Measurements from ENCODE around the gene SHANK2. TPM values are rescaled to one million over a fixed set of nuclear protein-coding genes. Genes with fewer than 3 reads are reported as not detected.

The SHANK2 gene
- total RNA-seq, 1 donor from 2014 or later: 8.1 TPM

DNA sequence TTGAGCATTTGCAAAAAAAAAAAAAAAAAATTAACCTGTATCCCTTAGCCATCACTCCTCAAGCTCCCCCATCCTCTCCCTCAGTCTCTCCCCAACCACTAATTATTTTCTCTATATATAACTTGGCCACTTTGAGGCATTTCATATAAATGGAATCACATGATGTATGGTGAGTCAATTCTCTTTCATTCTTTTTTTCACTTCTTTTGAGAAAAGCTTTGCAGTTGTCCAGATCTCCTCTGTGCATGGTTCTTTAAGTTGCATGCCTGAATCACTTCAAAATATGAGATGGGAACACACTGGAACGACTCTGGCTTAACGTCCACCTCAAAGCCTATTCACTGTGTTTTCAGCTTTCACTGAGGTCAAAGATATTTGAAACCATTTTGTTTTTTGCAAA is 40.7 kb downstream of the SHANK2 start:
- Histone ChIP-seq H3K79me2 (ENCODE audit: low read depth) (no peaks in the 10 kb centered on the region), H3K4me2 (no peak overlapping the region), H3K27ac (no peak overlapping the region), H3K4me3 (no peak overlapping the region), H2AFZ (replicated peaks) (no peak overlapping the region), H3K9me3 (ENCODE audit: low read depth) (no peaks in the 10 kb centered on the region), H3K27me3 (no peaks in the 10 kb centered on the region), H3K36me3 (no peaks in the 10 kb centered on the region), H3K4me1 (peaks cover 6% of the 10 kb centered on the region), H4K20me1 (ENCODE audit: low read depth) (no peaks in the 10 kb centered on the region), H3K9ac (no peak overlapping the region), H3F3A (ENCODE audit: low read depth) (no peaks in the 10 kb centered on the region)
- DNase-seq (ENCODE audit: low spot score): no peak
- H3K27me3 Mint-ChIP-seq (ENCODE audit: insufficient read depth, low read depth): no peaks in the 10 kb centered on the region
- no peak overlapping the region for H3K4me3 Mint-ChIP-seq
- no peaks in the 10 kb centered on the region for H3K36me3 Mint-ChIP-seq
- peaks cover 10% of the 10 kb centered on the region for H3K9me3 Mint-ChIP-seq
- TF ChIP-seq EZH2phosphoT487 (IDR thresholded peaks at IDR 0.05): no peak
- TF ChIP-seq, protein P1, sequence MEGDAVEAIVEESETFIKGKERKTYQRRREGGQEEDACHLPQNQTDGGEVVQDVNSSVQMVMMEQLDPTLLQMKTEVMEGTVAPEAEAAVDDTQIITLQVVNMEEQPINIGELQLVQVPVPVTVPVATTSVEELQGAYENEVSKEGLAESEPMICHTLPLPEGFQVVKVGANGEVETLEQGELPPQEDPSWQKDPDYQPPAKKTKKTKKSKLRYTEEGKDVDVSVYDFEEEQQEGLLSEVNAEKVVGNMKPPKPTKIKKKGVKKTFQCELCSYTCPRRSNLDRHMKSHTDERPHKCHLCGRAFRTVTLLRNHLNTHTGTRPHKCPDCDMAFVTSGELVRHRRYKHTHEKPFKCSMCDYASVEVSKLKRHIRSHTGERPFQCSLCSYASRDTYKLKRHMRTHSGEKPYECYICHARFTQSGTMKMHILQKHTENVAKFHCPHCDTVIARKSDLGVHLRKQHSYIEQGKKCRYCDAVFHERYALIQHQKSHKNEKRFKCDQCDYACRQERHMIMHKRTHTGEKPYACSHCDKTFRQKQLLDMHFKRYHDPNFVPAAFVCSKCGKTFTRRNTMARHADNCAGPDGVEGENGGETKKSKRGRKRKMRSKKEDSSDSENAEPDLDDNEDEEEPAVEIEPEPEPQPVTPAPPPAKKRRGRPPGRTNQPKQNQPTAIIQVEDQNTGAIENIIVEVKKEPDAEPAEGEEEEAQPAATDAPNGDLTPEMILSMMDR (IDR thresholded peaks at IDR 0.05): no peak
- no peak for TF ChIP-seq EZH2 (IDR thresholded peaks at IDR 0.05)
- H3K4me1 Mint-ChIP-seq: no peaks in the 10 kb centered on the region
- no peak overlapping the region for H3K27ac Mint-ChIP-seq

- Mint-ChIP-seq H3K9me3 (peaks cover 6% of the 10 kb centered on the region), H3K36me3 (no peaks in the 10 kb centered on the region), H3K27me3 (ENCODE audit: insufficient read depth, low read depth) (no peaks in the 10 kb centered on the region), H3K27ac (peak overlapping the region; percentile 78), H3K4me3 (no peak overlapping the region), H3K4me1 (peaks cover 7% of the 10 kb centered on the region)
- no peak overlapping the region for H3K4me2 ChIP-seq
- no peaks in the 10 kb centered on the region for H3K79me2 ChIP-seq (ENCODE audit: low read depth)
- H3K9me3 ChIP-seq (ENCODE audit: low read depth): no peaks in the 10 kb centered on the region
- no peak for DNase-seq (ENCODE audit: low spot score)
- H3K36me3 ChIP-seq: no peaks in the 10 kb centered on the region
- no peaks in the 10 kb centered on the region for H3F3A ChIP-seq (ENCODE audit: low read depth)
- H4K20me1 ChIP-seq (ENCODE audit: low read depth): no peaks in the 10 kb centered on the region
- no peak overlapping the region for H3K9ac ChIP-seq
- TF ChIP-seq EZH2 (IDR thresholded peaks at IDR 0.05) (no peak), EZH2phosphoT487 (IDR thresholded peaks at IDR 0.05) (no peak)
- TF ChIP-seq, protein P1 (IDR thresholded peaks at IDR 0.05): no peak
- no peak overlapping the region for H3K4me3 ChIP-seq
- peaks cover 14% of the 10 kb centered on the region for H3K4me1 ChIP-seq
- H3K27ac ChIP-seq: no peak overlapping the region
- H2AFZ ChIP-seq (replicated peaks): no peak overlapping the region
- H3K27me3 ChIP-seq: no peaks in the 10 kb centered on the region
These were observed 41.5 kb downstream of the SHANK2 start for GRCh38 chr11:71210861-71211260.

GRCh38 chr11:71209656-71210055 is 42.7 kb downstream of the SHANK2 start:
- Histone ChIP-seq H3K4me2 (no peak overlapping the region), H3K36me3 (no peaks in the 10 kb centered on the region), H3K9ac (no peak overlapping the region), H3F3A (ENCODE audit: low read depth) (no peaks in the 10 kb centered on the region), H3K27ac (no peak overlapping the region), H2AFZ (replicated peaks) (no peak overlapping the region), H4K20me1 (ENCODE audit: low read depth) (no peaks in the 10 kb centered on the region), H3K4me1 (peaks cover 14% of the 10 kb centered on the region), H3K9me3 (ENCODE audit: low read depth) (no peaks in the 10 kb centered on the region), H3K27me3 (no peaks in the 10 kb centered on the region), H3K4me3 (no peak overlapping the region), H3K79me2 (ENCODE audit: low read depth) (no peaks in the 10 kb centered on the region)
- Mint-ChIP-seq H3K9me3 (peaks cover 6% of the 10 kb centered on the region), H3K36me3 (no peaks in the 10 kb centered on the region), H3K4me3 (no peak overlapping the region), H3K27me3 (ENCODE audit: insufficient read depth, low read depth) (no peaks in the 10 kb centered on the region), H3K27ac (no peak overlapping the region), H3K4me1 (peaks cover 11% of the 10 kb centered on the region)
- no peak for DNase-seq (ENCODE audit: low spot score)
- TF ChIP-seq, protein P1 (IDR thresholded peaks at IDR 0.05): no peak
- TF ChIP-seq EZH2 (IDR thresholded peaks at IDR 0.05) (no peak), EZH2phosphoT487 (IDR thresholded peaks at IDR 0.05) (no peak)
